Motor neuron (in vitro differentiated cells): ENCODE measurements around the gene MUC5AC. TPM values are rescaled to one million over a fixed set of nuclear protein-coding genes. Genes with fewer than 3 reads are reported as not detected.
"Not testable (repeated sequence)": the region's sequence is repeated elsewhere in the genome, so short reads cannot be mapped to it uniquely, and the experiment has no call there.

Source experiments
- ATAC-seq, 8 experiments: fragments of 200-7000 bp; cut with Tn5 transposase; replicated peaks in 6 of 8; 2 replicates each; pipeline ENCODE4 v1.8.0; 2021; ENCODE audit warnings: mild to moderate bottlenecking in 8 of 8, moderate library complexity in 8 of 8
- H3K27ac ChIP-seq, 2 donors: fragments of 250-450 bp; sonication (Bioruptor Pico); 2 replicates each; pipeline ENCODE4 v1.9.0; 2021; ENCODE audit warnings: antibody characterized with exemption in 2 of 2, mild to moderate bottlenecking in 2 of 2, moderate library complexity in 1 of 2
- H3K4me1 ChIP-seq, 2 donors: fragments of 250-450 bp; sonication (Bioruptor Pico); replicated peaks in 1 of 2; 2 replicates each; pipeline ENCODE4 v1.6.1; 2021; ENCODE audit warnings: antibody characterized with exemption in 2 of 2, mild to moderate bottlenecking in 2 of 2, moderate library complexity in 1 of 2
- H3K4me3 ChIP-seq, 5 donors: fragments of 250-450 bp; sonication (Bioruptor Pico); 2 replicates each; pipeline ENCODE4 v1.9.0; 2021; ENCODE audit warnings: antibody characterized with exemption in 5 of 5, mild to moderate bottlenecking in 5 of 5, moderate library complexity in 4 of 5
- WGBS, 10 experiments: fragments of 450-650 bp; shearing (Covaris generic); methylation state at CpG; one replicate each; pipeline ENCODE4 v1.0.0; 2022; 5-methylcytosine and 5-hydroxymethylcytosine counted together
- in situ Hi-C, 9 experiments: fragments of 400-800 bp; cut with MboI; loops; one replicate each; pipeline ENCODE4 v1.15.0; 2021; ENCODE audit warnings: low sequenced_read_pairs in 9 of 9, low pct_unique_long_range_greater_than_20kb in 2 of 9; ENCODE audit not compliant: unreplicated experiment in 9 of 9
- total RNA-seq, 8 experiments: library from RNA; unstranded; fragments of 300-600 nt; gene quantifications; 2 replicates each; pipeline versions ENCODE4 v1.2.3 to v1.2.4, GENCODE V29; 2022

MUC5AC gene
- total RNA-seq, 8 experiments from 2014 or later, result under 0.01 to 0.57 (median 0.20) TPM

- H3K4me3 ChIP-seq, ATAC-seq, in situ Hi-C loops, H3K27ac ChIP-seq, H3K4me1 ChIP-seq: not testable (repeated sequence)
- WGBS, 10 experiments, result no CpG with 5 or more reads among the region's 10 CpGs
These were observed 7.1 kb downstream of the MUC5AC start for GRCh38 chr11:1164779-1165255.

GRCh38 chr11:1165256-1166041 lies 7.7 kb downstream of the MUC5AC start:
- in situ Hi-C loops, result no loop called here
- H3K4me3 ChIP-seq, result no peak overlapping the region
- no peak overlapping the region for H3K27ac ChIP-seq
- ATAC-seq, result no peak
- H3K4me1 ChIP-seq, result no peaks in the 10 kb centered on the region
- 87 to 100% (median 96%) methylated on average over 2 to 10 of the region's 30 CpGs; no CpG with 5 or more reads in 5 of the 10 experiments for WGBS, 10 experiments

GRCh38 chr11:1167256-1167655 lies 9.5 kb downstream of the MUC5AC start:
- WGBS, 10 experiments, result 50 to 51% methylated on average over 3 to 4 of the region's 7 CpGs; no CpG with 5 or more reads in 8 of the 10 experiments
- in situ Hi-C loops, result no loop called here
- H3K4me3 ChIP-seq, result no peak overlapping the region
- ATAC-seq, result no peak
- no peaks in the 10 kb centered on the region for H3K4me1 ChIP-seq
- no peak overlapping the region for H3K27ac ChIP-seq

GRCh38 chr11:1167751-1168231 lies 10.0 kb downstream of the MUC5AC start:
- Histone ChIP-seq H3K4me1 (no peaks in the 10 kb centered on the region), H3K27ac (no peak overlapping the region), H3K4me3 (no peak overlapping the region)
- WGBS, 10 experiments, result 79 to 86% (median 80%) methylated on average over 4 to 14 of the region's 19 CpGs; no CpG with 5 or more reads in 5 of the 10 experiments
- in situ Hi-C loops, result no loop called here
- no peak for ATAC-seq

GRCh38 chr11:1168256-1168655 lies 10.5 kb downstream of the MUC5AC start:
- no peak for ATAC-seq
- Histone ChIP-seq H3K4me3 (no peak overlapping the region), H3K4me1 (no peaks in the 10 kb centered on the region), H3K27ac (no peak overlapping the region)
- WGBS, 10 experiments, result 40 to 100% (median 83%) methylated on average over 1 to 2 of the region's 11 CpGs; no CpG with 5 or more reads in 7 of the 10 experiments
- in situ Hi-C loops, result no loop called here

GRCh38 chr11:1168721-1169161 lies 11.0 kb downstream of the MUC5AC start:
- in situ Hi-C loops, result no loop called here
- Histone ChIP-seq H3K4me3 (no peak overlapping the region), H3K4me1 (no peaks in the 10 kb centered on the region), H3K27ac (no peak overlapping the region)
- 86 to 100% (median 91%) methylated on average over 1 to 13 of the region's 23 CpGs; no CpG with 5 or more reads in 5 of the 10 experiments for WGBS, 10 experiments
- no peak for ATAC-seq

GRCh38 chr11:1171223-1171984 lies 13.7 kb downstream of the MUC5AC start:
- ATAC-seq, result no peak
- Histone ChIP-seq H3K4me1 (no peaks in the 10 kb centered on the region), H3K4me3 (no peak overlapping the region), H3K27ac (no peak overlapping the region)
- in situ Hi-C loops, result no loop called here
- WGBS, 10 experiments, result 0 to 80% (median 51%) methylated on average over 2 of the region's 3 CpGs; no CpG with 5 or more reads in 6 of the 10 experiments

GRCh38 chr11:1171985-1172728 lies 14.4 kb downstream of the MUC5AC start:
- ATAC-seq, result no peak
- Histone ChIP-seq H3K4me3 (no peak overlapping the region), H3K27ac (no peak overlapping the region), H3K4me1 (no peaks in the 10 kb centered on the region)
- 43 to 100% (median 57%) methylated on average over 2 to 9 of the region's 22 CpGs; no CpG with 5 or more reads in 2 of the 10 experiments for WGBS, 10 experiments
- in situ Hi-C loops, result no loop called here

- ATAC-seq, result no peak
- Histone ChIP-seq H3K4me1 (no peaks in the 10 kb centered on the region), H3K4me3 (no peak overlapping the region), H3K27ac (no peak overlapping the region)
- WGBS, 10 experiments, result 21 to 73% (median 46%) methylated on average over 2 to 4 of the region's 4 CpGs; no CpG with 5 or more reads in 2 of the 10 experiments
- in situ Hi-C loops, result no loop called here
These were observed 15.0 kb downstream of the MUC5AC start for GRCh38 chr11:1172729-1173117.

GRCh38 chr11:1173396-1173795 lies 15.6 kb downstream of the MUC5AC start:
- 43 to 84% (median 60%) methylated on average over 1 to 3 of the region's 3 CpGs for WGBS, 10 experiments
- in situ Hi-C loops, ATAC-seq, H3K4me3 ChIP-seq, H3K27ac ChIP-seq, H3K4me1 ChIP-seq: not testable (repeated sequence)

GRCh38 chr11:1174441-1175370 lies 17.0 kb downstream of the MUC5AC start:
- in situ Hi-C loops, result no loop called here
- ATAC-seq, result no peak
- no peak overlapping the region for H3K4me3 ChIP-seq
- no peak overlapping the region for H3K27ac ChIP-seq
- 66 to 100% (median 89%) methylated on average over 1 to 8 of the region's 39 CpGs; no CpG with 5 or more reads in 4 of the 10 experiments for WGBS, 10 experiments
- H3K4me1 ChIP-seq, result no peaks in the 10 kb centered on the region
